ENCODE data around the gene ADAM10.

ADAM10 gene

GRCh38 chr15:58549785-58550074 is 199.8 kb downstream of the ADAM10 start:
- no peak for DNase-seq (ENCODE audit: low spot score)
- no peak for TF ChIP-seq CTCF (IDR thresholded peaks at IDR 0.05)
- Histone ChIP-seq H3K4me3 (no peak overlapping the region), H3K27ac (no peak overlapping the region)

- DNase-seq (ENCODE audit: low spot score) = no peak
- Histone ChIP-seq H3K4me3 (no peak overlapping the region), H3K27ac (no peak overlapping the region)
- no peak for TF ChIP-seq CTCF (IDR thresholded peaks at IDR 0.05)
Measured at GRCh38 chr15:58549013-58549784, 200.3 kb downstream of the ADAM10 start.

GRCh38 chr15:58548308-58549012 is 201.0 kb downstream of the ADAM10 start:
- Histone ChIP-seq H3K4me3 (no peak overlapping the region), H3K27ac (no peak overlapping the region)
- TF ChIP-seq CTCF (IDR thresholded peaks at IDR 0.05) = no peak
- DNase-seq (ENCODE audit: low spot score) = no peak

- DNase-seq (ENCODE audit: low spot score) = no peak
- H3K27ac ChIP-seq = no peak overlapping the region
Measured at GRCh38 chr15:58547628-58548307, 201.7 kb downstream of the ADAM10 start.

GRCh38 chr15:58546635-58547627 is 202.6 kb downstream of the ADAM10 start:
- TF ChIP-seq CTCF (IDR thresholded peaks at IDR 0.05) = no peak
- no peak for DNase-seq (ENCODE audit: low spot score)
- H3K27ac ChIP-seq = peak overlapping the region in 1 of 2 donors; percentile 43
- no peak overlapping the region for H3K4me3 ChIP-seq

More at GRCh38 chr15:58547628-58548307, 201.7 kb downstream of the ADAM10 start:
- TF ChIP-seq CTCF (IDR thresholded peaks at IDR 0.05) = no peak
- H3K4me3 ChIP-seq = no peak overlapping the region

- Histone ChIP-seq H3K27ac (peak overlapping the region in 1 of 2 donors; percentile 43), H3K4me3 (no peak overlapping the region)
- TF ChIP-seq CTCF (IDR thresholded peaks at IDR 0.05) = no peak
- no peak for DNase-seq (ENCODE audit: low spot score)
Measured at GRCh38 chr15:58546066-58546591, 203.4 kb downstream of the ADAM10 start.

Measured in coronary artery (tissue), 2 donors.